ENCODE data around the gene KLHL22.

The KLHL22 gene

GRCh38 chr22:20523086-20523983 is 27.7 kb upstream of the KLHL22 start:
- no peak for TF ChIP-seq CTCF (IDR thresholded peaks at IDR 0.05; ENCODE audit: low read depth, low read length)
- no peak for DNase-seq (ENCODE audit: extremely low read depth, low read depth)

- no peak for DNase-seq (ENCODE audit: extremely low read depth, low read depth)
- TF ChIP-seq CTCF (IDR thresholded peaks at IDR 0.05; ENCODE audit: low read depth, low read length), result no peak
Observed at GRCh38 chr22:20522134-20523004, 26.8 kb upstream of the KLHL22 start.

DNA sequence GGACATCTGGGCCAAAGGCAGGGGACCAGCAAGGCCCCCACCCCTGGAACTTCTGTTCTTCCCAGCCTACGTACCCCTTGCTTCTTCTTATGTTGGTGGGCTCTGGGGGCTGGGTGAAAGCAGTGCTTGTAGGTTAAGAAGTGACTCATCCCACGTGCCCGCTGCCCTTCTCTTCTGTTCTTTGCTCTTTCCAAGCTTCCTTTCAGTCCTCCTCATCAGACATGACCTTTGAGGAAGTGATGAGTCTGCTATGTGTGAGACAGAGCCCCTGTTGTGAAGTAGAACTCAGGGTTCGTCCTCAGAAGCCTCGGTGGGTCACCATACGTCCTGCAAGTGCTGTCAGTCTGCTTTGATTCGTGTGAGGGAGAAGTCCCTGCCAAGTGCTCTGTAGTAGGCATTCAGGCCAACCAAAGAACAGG is 24.5 kb upstream of the KLHL22 start:
- TF ChIP-seq CTCF (IDR thresholded peaks at IDR 0.05; ENCODE audit: low read depth, low read length), result no peak
- no peak for DNase-seq (ENCODE audit: extremely low read depth, low read depth)

DNA sequence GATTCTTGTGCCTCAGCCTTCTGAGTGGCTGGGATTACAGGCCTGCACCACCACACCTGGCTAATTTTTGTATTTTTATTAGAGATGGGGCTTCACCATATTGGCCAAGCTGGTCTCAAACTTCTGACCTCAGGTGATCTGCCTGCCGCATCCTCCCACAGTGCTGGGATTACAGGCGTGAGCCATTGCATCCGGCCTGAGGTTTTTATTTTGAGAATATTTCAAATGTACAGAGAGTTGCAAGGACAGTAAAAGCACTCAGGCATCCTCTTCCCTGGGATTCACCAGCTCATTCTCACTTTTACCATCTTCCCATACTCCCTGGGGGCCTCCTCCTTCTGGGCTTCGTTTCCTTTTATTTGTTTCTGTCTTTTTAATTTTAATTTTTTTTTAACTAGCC is 24.0 kb upstream of the KLHL22 start:
- DNase-seq (ENCODE audit: extremely low read depth, low read depth), result no peak
- TF ChIP-seq CTCF (IDR thresholded peaks at IDR 0.05; ENCODE audit: low read depth, low read length), result no peak

DNA sequence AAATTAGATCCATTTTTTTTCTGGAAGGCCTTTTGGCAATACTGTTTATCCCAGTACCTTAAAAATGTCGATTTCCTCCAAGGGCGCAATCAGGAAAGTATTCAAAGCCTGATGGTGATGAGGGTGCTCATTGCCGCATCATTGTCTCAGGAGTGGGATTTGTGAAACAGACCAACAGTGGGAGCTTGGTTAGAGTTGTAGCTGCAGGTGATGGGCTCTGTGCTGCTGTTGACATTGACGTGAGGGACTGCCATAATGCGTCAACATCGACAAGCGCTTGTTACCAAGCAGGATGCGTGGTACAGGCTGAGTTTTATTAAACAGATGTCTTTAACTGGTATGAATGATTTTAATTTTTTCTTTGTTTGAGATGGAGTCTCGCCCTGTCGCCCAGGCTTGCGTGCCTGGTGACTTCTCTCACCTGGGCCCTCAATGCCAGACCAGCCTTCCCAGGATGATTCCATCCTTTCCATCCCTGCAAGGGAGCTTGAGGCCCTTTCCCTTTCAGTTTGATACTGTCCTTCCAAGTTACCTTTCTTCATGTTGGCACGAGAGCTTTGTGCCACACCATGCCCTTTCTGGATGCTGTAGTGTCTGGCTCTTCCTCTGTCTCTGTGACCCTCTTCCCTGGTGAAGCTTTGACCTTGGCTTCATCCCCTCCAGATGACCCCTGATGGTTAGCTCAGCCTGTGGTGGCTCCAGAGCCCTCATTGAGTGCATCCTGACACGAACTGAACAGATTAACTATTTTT is 22.4 kb upstream of the KLHL22 start:
- no peak for TF ChIP-seq CTCF (IDR thresholded peaks at IDR 0.05; ENCODE audit: low read depth, low read length)
- no peak for DNase-seq (ENCODE audit: extremely low read depth, low read depth)

DNA sequence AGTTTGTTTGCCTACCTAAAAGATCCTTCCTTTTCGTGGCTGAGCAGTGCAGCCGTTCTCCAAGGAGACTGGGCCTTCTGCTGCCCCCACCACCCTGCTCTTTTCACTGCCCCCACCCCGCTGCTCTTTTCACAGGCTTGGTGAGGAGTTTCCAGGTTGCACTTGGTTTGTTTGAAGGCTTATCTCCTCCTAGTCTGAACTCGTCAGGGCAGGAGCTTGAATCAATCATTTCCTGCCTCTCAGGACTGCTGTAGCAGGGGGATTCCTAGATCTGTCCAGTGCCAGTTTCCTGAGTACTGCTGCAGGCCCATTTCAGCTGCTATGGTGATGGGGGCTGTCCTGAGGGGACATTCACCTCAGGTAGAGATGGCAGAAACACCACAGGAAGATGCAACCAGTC is 21.8 kb upstream of the KLHL22 start:
- TF ChIP-seq CTCF (IDR thresholded peaks at IDR 0.05; ENCODE audit: low read depth, low read length), result no peak
- no peak for DNase-seq (ENCODE audit: extremely low read depth, low read depth)
